Activated naive CD8-positive, alpha-beta T cell (primary cell): ENCODE data around the gene FHIT.
A peak's percentile ranks its signal among the peaks of the same experiment; 100 is the strongest.

Source experiments
- H3K27ac Mint-ChIP-seq: one replicate; pipeline ENCODE4 v1.8.0; 2021; ENCODE audit warnings: mixed read lengths
- H3K27me3 Mint-ChIP-seq: one replicate; pipeline ENCODE4 v1.8.0; 2021; ENCODE audit warnings: mixed read lengths
- H3K36me3 Mint-ChIP-seq: one replicate; pipeline ENCODE4 v1.8.0; 2021; ENCODE audit warnings: mixed read lengths
- H3K4me1 Mint-ChIP-seq: one replicate; pipeline ENCODE4 v1.8.0; 2021; ENCODE audit warnings: low read depth, mixed read lengths
- H3K4me3 Mint-ChIP-seq: one replicate; pipeline ENCODE4 v1.8.0; 2021; ENCODE audit warnings: mild to moderate bottlenecking, mixed read lengths
- H3K9me3 Mint-ChIP-seq: one replicate; pipeline ENCODE4 v1.8.0; 2021; ENCODE audit warnings: low read depth, mixed read lengths

FHIT gene

GRCh38 chr3:59865351-59865750 lies 1385.9 kb downstream of the FHIT start:
- H3K36me3 Mint-ChIP-seq, result peaks cover 22% of the 10 kb centered on the region
- no peaks in the 10 kb centered on the region for H3K27me3 Mint-ChIP-seq
- H3K4me1 Mint-ChIP-seq, result peaks cover 34% of the 10 kb centered on the region
- no peak overlapping the region for H3K27ac Mint-ChIP-seq
- no peak overlapping the region for H3K4me3 Mint-ChIP-seq
- peaks cover 4% of the 10 kb centered on the region for H3K9me3 Mint-ChIP-seq

GRCh38 chr3:59862686-59863085 lies 1388.6 kb downstream of the FHIT start:
- Mint-ChIP-seq H3K9me3 (peaks cover 4% of the 10 kb centered on the region), H3K4me1 (peaks cover 14% of the 10 kb centered on the region), H3K36me3 (peaks cover 22% of the 10 kb centered on the region), H3K27ac (no peak overlapping the region), H3K4me3 (no peak overlapping the region), H3K27me3 (no peaks in the 10 kb centered on the region)

- H3K4me3 Mint-ChIP-seq, result peak overlapping the region; percentile 27
- no peaks in the 10 kb centered on the region for H3K9me3 Mint-ChIP-seq
- peaks cover 7% of the 10 kb centered on the region for H3K4me1 Mint-ChIP-seq
- no peaks in the 10 kb centered on the region for H3K27me3 Mint-ChIP-seq
- peak overlapping the region; percentile 13 for H3K27ac Mint-ChIP-seq
- peaks cover 8% of the 10 kb centered on the region for H3K36me3 Mint-ChIP-seq
These were observed 1393.5 kb downstream of the FHIT start for GRCh38 chr3:59857589-59858346.

- no peaks in the 10 kb centered on the region for H3K9me3 Mint-ChIP-seq
- peaks cover 7% of the 10 kb centered on the region for H3K4me1 Mint-ChIP-seq
- no peak overlapping the region for H3K27ac Mint-ChIP-seq
- peaks cover 2% of the 10 kb centered on the region for H3K36me3 Mint-ChIP-seq
- H3K27me3 Mint-ChIP-seq, result no peaks in the 10 kb centered on the region
- no peak overlapping the region for H3K4me3 Mint-ChIP-seq
These were observed 1394.3 kb downstream of the FHIT start for GRCh38 chr3:59856934-59857460.

- Mint-ChIP-seq H3K4me1 (peaks cover 6% of the 10 kb centered on the region), H3K27me3 (no peaks in the 10 kb centered on the region), H3K27ac (no peak overlapping the region), H3K9me3 (no peaks in the 10 kb centered on the region), H3K4me3 (no peak overlapping the region), H3K36me3 (peaks cover 3% of the 10 kb centered on the region)
These were observed 1397.1 kb downstream of the FHIT start for GRCh38 chr3:59854061-59854709.

GRCh38 chr3:59850417-59850816 lies 1400.8 kb downstream of the FHIT start:
- Mint-ChIP-seq H3K36me3 (peaks cover 16% of the 10 kb centered on the region), H3K4me1 (no peaks in the 10 kb centered on the region), H3K9me3 (peaks cover 11% of the 10 kb centered on the region), H3K4me3 (no peak overlapping the region), H3K27ac (no peak overlapping the region), H3K27me3 (no peaks in the 10 kb centered on the region)

- no peak overlapping the region for H3K4me3 Mint-ChIP-seq
- H3K27me3 Mint-ChIP-seq, result no peaks in the 10 kb centered on the region
- peaks cover 9% of the 10 kb centered on the region for H3K4me1 Mint-ChIP-seq
- no peak overlapping the region for H3K27ac Mint-ChIP-seq
- peaks cover 16% of the 10 kb centered on the region for H3K9me3 Mint-ChIP-seq
- peaks cover 15% of the 10 kb centered on the region for H3K36me3 Mint-ChIP-seq
These were observed 1405.9 kb downstream of the FHIT start for GRCh38 chr3:59845386-59845785.

- no peak overlapping the region for H3K27ac Mint-ChIP-seq
- peaks cover 21% of the 10 kb centered on the region for H3K4me1 Mint-ChIP-seq
- peaks cover 15% of the 10 kb centered on the region for H3K36me3 Mint-ChIP-seq
- H3K9me3 Mint-ChIP-seq, result peaks cover 16% of the 10 kb centered on the region
- H3K4me3 Mint-ChIP-seq, result no peak overlapping the region
- no peaks in the 10 kb centered on the region for H3K27me3 Mint-ChIP-seq
These were observed 1407.4 kb downstream of the FHIT start for GRCh38 chr3:59843821-59844220.

GRCh38 chr3:59839810-59840515 lies 1411.3 kb downstream of the FHIT start:
- Mint-ChIP-seq H3K4me3 (no peak overlapping the region), H3K4me1 (peaks cover 21% of the 10 kb centered on the region), H3K9me3 (peaks cover 8% of the 10 kb centered on the region), H3K27me3 (no peaks in the 10 kb centered on the region), H3K36me3 (peaks cover 6% of the 10 kb centered on the region), H3K27ac (peak overlapping the region; percentile 24)

GRCh38 chr3:59839283-59839682 lies 1412.0 kb downstream of the FHIT start:
- no peak overlapping the region for H3K27ac Mint-ChIP-seq
- peaks cover 7% of the 10 kb centered on the region for H3K36me3 Mint-ChIP-seq
- no peaks in the 10 kb centered on the region for H3K27me3 Mint-ChIP-seq
- H3K4me1 Mint-ChIP-seq, result peaks cover 21% of the 10 kb centered on the region
- H3K9me3 Mint-ChIP-seq, result peaks cover 9% of the 10 kb centered on the region
- H3K4me3 Mint-ChIP-seq, result no peak overlapping the region

- Mint-ChIP-seq H3K9me3 (peaks cover 5% of the 10 kb centered on the region), H3K4me1 (peaks cover 21% of the 10 kb centered on the region), H3K27ac (no peak overlapping the region), H3K27me3 (no peaks in the 10 kb centered on the region), H3K4me3 (no peak overlapping the region), H3K36me3 (peaks cover 13% of the 10 kb centered on the region)
These were observed 1414.7 kb downstream of the FHIT start for GRCh38 chr3:59836531-59836930.

- Mint-ChIP-seq H3K4me3 (no peak overlapping the region), H3K27ac (no peak overlapping the region), H3K36me3 (peaks cover 13% of the 10 kb centered on the region), H3K4me1 (no peaks in the 10 kb centered on the region), H3K27me3 (no peaks in the 10 kb centered on the region), H3K9me3 (peaks cover 5% of the 10 kb centered on the region)
These were observed 1418.5 kb downstream of the FHIT start for GRCh38 chr3:59832702-59833101.

- H3K4me1 Mint-ChIP-seq, result no peaks in the 10 kb centered on the region
- no peak overlapping the region for H3K4me3 Mint-ChIP-seq
- no peak overlapping the region for H3K27ac Mint-ChIP-seq
- H3K9me3 Mint-ChIP-seq, result peaks cover 5% of the 10 kb centered on the region
- H3K36me3 Mint-ChIP-seq, result peaks cover 13% of the 10 kb centered on the region
- no peaks in the 10 kb centered on the region for H3K27me3 Mint-ChIP-seq
These were observed 1419.0 kb downstream of the FHIT start for GRCh38 chr3:59832241-59832640.

- Mint-ChIP-seq H3K9me3 (peaks cover 5% of the 10 kb centered on the region), H3K4me3 (no peak overlapping the region), H3K27ac (no peak overlapping the region), H3K4me1 (no peaks in the 10 kb centered on the region), H3K36me3 (peaks cover 13% of the 10 kb centered on the region), H3K27me3 (no peaks in the 10 kb centered on the region)
These were observed 1419.9 kb downstream of the FHIT start for GRCh38 chr3:59831394-59831793.

- Mint-ChIP-seq H3K4me1 (peaks cover 9% of the 10 kb centered on the region), H3K9me3 (no peaks in the 10 kb centered on the region), H3K27ac (no peak overlapping the region), H3K27me3 (no peaks in the 10 kb centered on the region), H3K36me3 (peaks cover 15% of the 10 kb centered on the region), H3K4me3 (no peak overlapping the region)
These were observed 1421.7 kb downstream of the FHIT start for GRCh38 chr3:59829527-59829926.
